ENCODE results near the gene PHLDB2.

The PHLDB2 gene

GRCh38 chr3:111846717-111847116 is 12.3 kb upstream of the PHLDB2 start:
- no peaks in the 10 kb centered on the region for H3K79me1 ChIP-seq (replicated peaks; ENCODE audit: low read length, poor library complexity, severe bottlenecking)
- H3K4me3 ChIP-seq (ENCODE audit: insufficient read depth in 1 of 2, low read depth in 1 of 2, low read length in 2 of 2) = no peak overlapping the region
- no peak overlapping the region for H2AK5ac ChIP-seq (ENCODE audit: low read length, severe bottlenecking)
- WGBS = 17% methylated on average over 2 of the region's 2 CpGs
- no peaks in the 10 kb centered on the region for H3K36me3 ChIP-seq (ENCODE audit: control insufficient read depth in 1 of 2, insufficient read depth in 2 of 2, low read depth in 1 of 2, low read length in 2 of 2)
- no peaks in the 10 kb centered on the region for H3K9me3 ChIP-seq (ENCODE audit: control insufficient read depth, low read length)
- no peak overlapping the region for H3K4ac ChIP-seq (ENCODE audit: low read depth in 1 of 2, low read length in 2 of 2)
- no peak overlapping the region for H3K14ac ChIP-seq (ENCODE audit: low read length in 2 of 2)
- H2BK12ac ChIP-seq (ENCODE audit: low read length in 2 of 2) = no peak overlapping the region
- H2BK120ac ChIP-seq (ENCODE audit: low read depth, low read length) = no peak overlapping the region
- H4K91ac ChIP-seq (ENCODE audit: low read length) = no peak overlapping the region
- H2BK5ac ChIP-seq (ENCODE audit: low read depth, low read length, poor library complexity, severe bottlenecking) = no peak overlapping the region
- no peaks in the 10 kb centered on the region for H3K4me1 ChIP-seq (ENCODE audit: control insufficient read depth, insufficient read depth, low read depth, low read length)
- no peak overlapping the region for H2AFZ ChIP-seq (ENCODE audit: low read depth, low read length)
- H4K8ac ChIP-seq (ENCODE audit: low read length) = no peak overlapping the region
- H3K9ac ChIP-seq (ENCODE audit: low read length) = peak overlapping the region; percentile 45
- no peak overlapping the region for H3K27ac ChIP-seq (ENCODE audit: low read length, poor library complexity, severe bottlenecking)
- H2BK15ac ChIP-seq (ENCODE audit: low read depth, poor library complexity, severe bottlenecking) = no peak overlapping the region
- no peak overlapping the region for H3K23ac ChIP-seq (ENCODE audit: low read length in 2 of 2)
- peak; percentile 85 for DNase-seq
- no peaks in the 10 kb centered on the region for H3K27me3 ChIP-seq (ENCODE audit: control insufficient read depth in 1 of 2, insufficient read depth in 1 of 2, low read length in 2 of 2)
- no peak overlapping the region for H3K18ac ChIP-seq (ENCODE audit: low read depth in 1 of 2, low read length in 2 of 2)
- no peak overlapping the region for H3K4me2 ChIP-seq (ENCODE audit: low read length, poor library complexity, severe bottlenecking)

DNA sequence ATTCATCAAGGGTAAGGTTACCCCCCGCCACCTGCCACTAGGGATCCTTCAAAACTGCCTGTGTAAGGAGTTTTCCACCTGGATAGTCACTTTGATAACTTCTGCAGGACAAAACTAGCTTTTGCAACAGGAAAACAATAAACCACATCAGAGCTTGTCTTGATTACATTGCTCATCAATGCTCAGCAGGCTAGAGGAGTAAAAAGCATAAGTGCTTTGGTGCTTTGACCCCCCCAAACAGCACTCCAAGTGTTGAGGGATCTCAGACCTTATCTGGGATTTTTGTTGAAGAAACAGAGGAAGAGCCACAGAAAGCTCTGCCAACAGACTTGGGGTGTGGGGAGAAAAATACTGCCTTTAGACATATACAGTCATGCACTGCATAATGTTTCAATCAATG is 10.8 kb upstream of the PHLDB2 start:
- DNase-seq = no peak
- no peak overlapping the region for H2BK120ac ChIP-seq (ENCODE audit: low read depth, low read length)
- no peak overlapping the region for H3K23ac ChIP-seq (ENCODE audit: low read length in 2 of 2)
- H2AK5ac ChIP-seq (ENCODE audit: low read length, severe bottlenecking) = no peak overlapping the region
- H3K9me3 ChIP-seq (ENCODE audit: control insufficient read depth, low read length) = no peaks in the 10 kb centered on the region
- no peaks in the 10 kb centered on the region for H3K27me3 ChIP-seq (ENCODE audit: control insufficient read depth in 1 of 2, insufficient read depth in 1 of 2, low read length in 2 of 2)
- no peak overlapping the region for H2BK12ac ChIP-seq (ENCODE audit: low read length in 2 of 2)
- H2BK15ac ChIP-seq (ENCODE audit: low read depth, poor library complexity, severe bottlenecking) = no peak overlapping the region
- no peak overlapping the region for H4K8ac ChIP-seq (ENCODE audit: low read length)
- H2AFZ ChIP-seq (ENCODE audit: low read depth, low read length) = no peak overlapping the region
- H3K4ac ChIP-seq (ENCODE audit: low read depth in 1 of 2, low read length in 2 of 2) = no peak overlapping the region
- no peak overlapping the region for H3K4me2 ChIP-seq (ENCODE audit: low read length, poor library complexity, severe bottlenecking)
- no peaks in the 10 kb centered on the region for H3K36me3 ChIP-seq (ENCODE audit: control insufficient read depth in 1 of 2, insufficient read depth in 2 of 2, low read depth in 1 of 2, low read length in 2 of 2)
- 95% methylated on average over 1 of the region's 1 CpG for WGBS
- H2BK5ac ChIP-seq (ENCODE audit: low read depth, low read length, poor library complexity, severe bottlenecking) = no peak overlapping the region
- no peak overlapping the region for H3K9ac ChIP-seq (ENCODE audit: low read length)
- no peak overlapping the region for H3K18ac ChIP-seq (ENCODE audit: low read depth in 1 of 2, low read length in 2 of 2)
- no peak overlapping the region for H4K91ac ChIP-seq (ENCODE audit: low read length)
- no peaks in the 10 kb centered on the region for H3K79me1 ChIP-seq (replicated peaks; ENCODE audit: low read length, poor library complexity, severe bottlenecking)
- H3K4me3 ChIP-seq (ENCODE audit: insufficient read depth in 1 of 2, low read depth in 1 of 2, low read length in 2 of 2) = no peak overlapping the region
- no peak overlapping the region for H3K27ac ChIP-seq (ENCODE audit: low read length, poor library complexity, severe bottlenecking)
- H3K14ac ChIP-seq (ENCODE audit: low read length in 2 of 2) = no peak overlapping the region
- no peaks in the 10 kb centered on the region for H3K4me1 ChIP-seq (ENCODE audit: control insufficient read depth, insufficient read depth, low read depth, low read length)

GRCh38 chr3:111848778-111849177 is 10.3 kb upstream of the PHLDB2 start:
- H3K4me2 ChIP-seq (ENCODE audit: low read length, poor library complexity, severe bottlenecking) = no peak overlapping the region
- no peak overlapping the region for H3K18ac ChIP-seq (ENCODE audit: low read depth in 1 of 2, low read length in 2 of 2)
- no peak overlapping the region for H3K23ac ChIP-seq (ENCODE audit: low read length in 2 of 2)
- no peak overlapping the region for H3K4me3 ChIP-seq (ENCODE audit: insufficient read depth in 1 of 2, low read depth in 1 of 2, low read length in 2 of 2)
- no peak overlapping the region for H2BK15ac ChIP-seq (ENCODE audit: low read depth, poor library complexity, severe bottlenecking)
- DNase-seq = no peak
- no peak overlapping the region for H3K14ac ChIP-seq (ENCODE audit: low read length in 2 of 2)
- H3K27me3 ChIP-seq (ENCODE audit: control insufficient read depth in 1 of 2, insufficient read depth in 1 of 2, low read length in 2 of 2) = no peaks in the 10 kb centered on the region
- no peak overlapping the region for H2AFZ ChIP-seq (ENCODE audit: low read depth, low read length)
- no peak overlapping the region for H2BK12ac ChIP-seq (ENCODE audit: low read length in 2 of 2)
- no peaks in the 10 kb centered on the region for H3K79me1 ChIP-seq (replicated peaks; ENCODE audit: low read length, poor library complexity, severe bottlenecking)
- no peak overlapping the region for H2BK5ac ChIP-seq (ENCODE audit: low read depth, low read length, poor library complexity, severe bottlenecking)
- no peak overlapping the region for H3K27ac ChIP-seq (ENCODE audit: low read length, poor library complexity, severe bottlenecking)
- no peak overlapping the region for H2AK5ac ChIP-seq (ENCODE audit: low read length, severe bottlenecking)
- no peak overlapping the region for H4K8ac ChIP-seq (ENCODE audit: low read length)
- H3K9me3 ChIP-seq (ENCODE audit: control insufficient read depth, low read length) = no peaks in the 10 kb centered on the region
- WGBS = 0% methylated on average over 1 of the region's 2 CpGs
- no peaks in the 10 kb centered on the region for H3K4me1 ChIP-seq (ENCODE audit: control insufficient read depth, insufficient read depth, low read depth, low read length)
- H3K9ac ChIP-seq (ENCODE audit: low read length) = no peak overlapping the region
- H4K91ac ChIP-seq (ENCODE audit: low read length) = no peak overlapping the region
- no peak overlapping the region for H3K4ac ChIP-seq (ENCODE audit: low read depth in 1 of 2, low read length in 2 of 2)
- no peak overlapping the region for H2BK120ac ChIP-seq (ENCODE audit: low read depth, low read length)
- H3K36me3 ChIP-seq (ENCODE audit: control insufficient read depth in 1 of 2, insufficient read depth in 2 of 2, low read depth in 1 of 2, low read length in 2 of 2) = no peaks in the 10 kb centered on the region

DNA sequence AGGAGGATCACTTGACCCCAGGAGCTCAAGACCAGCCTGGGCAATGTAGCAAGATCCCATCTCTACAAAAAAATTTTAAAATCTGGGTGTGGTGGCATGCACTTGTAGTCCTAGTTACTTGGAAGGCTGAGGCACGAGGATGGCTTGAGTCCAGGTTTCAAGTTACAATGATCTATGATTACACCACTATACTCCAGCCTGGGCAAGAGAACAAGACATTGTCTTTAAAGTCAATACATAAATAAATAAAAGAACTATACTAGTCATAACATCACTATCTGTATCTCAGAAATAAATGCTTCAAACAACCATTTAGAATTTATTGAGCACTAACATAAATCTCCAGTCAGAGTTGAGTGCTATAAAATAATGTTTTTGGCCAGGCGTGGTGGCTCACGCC is 8.5 kb upstream of the PHLDB2 start:
- Histone ChIP-seq H2AFZ (ENCODE audit: low read depth, low read length) (no peak overlapping the region), H3K27me3 (ENCODE audit: control insufficient read depth in 1 of 2, insufficient read depth in 1 of 2, low read length in 2 of 2) (no peaks in the 10 kb centered on the region), H3K18ac (ENCODE audit: low read depth in 1 of 2, low read length in 2 of 2) (no peak overlapping the region), H2BK15ac (ENCODE audit: low read depth, poor library complexity, severe bottlenecking) (no peak overlapping the region), H2BK12ac (ENCODE audit: low read length in 2 of 2) (no peak overlapping the region), H3K79me1 (replicated peaks; ENCODE audit: low read length, poor library complexity, severe bottlenecking) (no peaks in the 10 kb centered on the region), H4K91ac (ENCODE audit: low read length) (no peak overlapping the region), H2BK120ac (ENCODE audit: low read depth, low read length) (no peak overlapping the region), H3K36me3 (ENCODE audit: control insufficient read depth in 1 of 2, insufficient read depth in 2 of 2, low read depth in 1 of 2, low read length in 2 of 2) (no peaks in the 10 kb centered on the region), H3K9ac (ENCODE audit: low read length) (no peak overlapping the region), H3K23ac (ENCODE audit: low read length in 2 of 2) (no peak overlapping the region), H3K4me3 (ENCODE audit: insufficient read depth in 1 of 2, low read depth in 1 of 2, low read length in 2 of 2) (no peak overlapping the region), H3K4ac (ENCODE audit: low read depth in 1 of 2, low read length in 2 of 2) (no peak overlapping the region), H4K8ac (ENCODE audit: low read length) (no peak overlapping the region), H3K27ac (ENCODE audit: low read length, poor library complexity, severe bottlenecking) (no peak overlapping the region), H3K4me1 (ENCODE audit: control insufficient read depth, insufficient read depth, low read depth, low read length) (no peaks in the 10 kb centered on the region), H3K14ac (ENCODE audit: low read length in 2 of 2) (no peak overlapping the region), H3K9me3 (ENCODE audit: control insufficient read depth, low read length) (no peaks in the 10 kb centered on the region), H2BK5ac (ENCODE audit: low read depth, low read length, poor library complexity, severe bottlenecking) (no peak overlapping the region), H2AK5ac (ENCODE audit: low read length, severe bottlenecking) (no peak overlapping the region), H3K4me2 (ENCODE audit: low read length, poor library complexity, severe bottlenecking) (no peak overlapping the region)
- no peak for DNase-seq
- WGBS = 91% methylated on average over 2 of the region's 3 CpGs
